ENCODE results near the gene CDK6. TPM values are rescaled to one million over a fixed set of nuclear protein-coding genes. Genes with fewer than 3 reads are reported as not detected.

Gene CDK6
- total and polyA plus RNA-seq, 2 of the 8 experiments (the other 6 are each of a cell fraction or from before 2014, with no cell fraction given), result 5.9 to 18.9 TPM

- Histone ChIP-seq H2BK20ac (ENCODE audit: low read length) (no peak overlapping the region), H3K23me2 (ENCODE audit: low read depth, low read length) (no peaks in the 10 kb centered on the region), H3K27ac (ENCODE audit: low read depth, low read length) (no peak overlapping the region), H3K4me1 (replicated peaks in 1 of 4; ENCODE audit: control insufficient read depth in 3 of 4, insufficient read depth in 4 of 4, low read length in 3 of 4) (peaks cover 0 to 2% (median 0%) of the 10 kb centered on the region in 4 experiments; a peak in 1 of 7 replicates), H3K56ac (replicated peaks; ENCODE audit: insufficient read length, low read depth, low read length) (no peak overlapping the region), H2BK15ac (ENCODE audit: low read length) (no peak overlapping the region), H3K14ac (ENCODE audit: insufficient read length) (no peak overlapping the region), H2BK120ac (replicated peaks; ENCODE audit: low read depth, low read length) (no peak overlapping the region), H3K23ac (ENCODE audit: insufficient read length) (no peak overlapping the region), H3K4me3 (ENCODE audit: extremely low read depth in 1 of 4, insufficient read depth in 2 of 4, low read depth in 3 of 4, low read length in 4 of 4) (no peak overlapping the region), H3K18ac (ENCODE audit: extremely low read depth, low read length) (no peak overlapping the region), H2AK5ac (ENCODE audit: low read depth, low read length) (no peak overlapping the region), H3K4ac (replicated peaks; ENCODE audit: insufficient read length, low read depth, low read length) (no peak overlapping the region), H3K27me3 (replicated peaks in 1 of 4; ENCODE audit: control insufficient read depth in 3 of 4, extremely low read depth in 1 of 4, insufficient read depth in 3 of 4, low read length in 3 of 4) (no peaks in the 10 kb centered on the region), H3K79me1 (ENCODE audit: low read depth, low read length) (no peaks in the 10 kb centered on the region; the same call in 1 of the 2 replicates), H2BK12ac (ENCODE audit: low read depth, low read length) (no peak overlapping the region), H3K79me2 (ENCODE audit: control insufficient read depth in 1 of 2, insufficient read depth in 2 of 2, low read length in 2 of 2) (no peaks in the 10 kb centered on the region), H2BK5ac (ENCODE audit: low read depth, low read length) (no peak overlapping the region), H4K5ac (ENCODE audit: insufficient read length, low read depth, low read length) (no peak overlapping the region), H4K8ac (ENCODE audit: extremely low read depth, insufficient read depth, low read length) (no peak overlapping the region), H3K4me2 (ENCODE audit: insufficient read depth in 1 of 2, low read depth in 2 of 2, low read length in 2 of 2) (no peak overlapping the region), H3K9me3 (ENCODE audit: insufficient read depth in 2 of 2, low read depth in 1 of 2, low read length in 1 of 2) (no peaks in the 10 kb centered on the region), H3K9ac (replicated peaks in 1 of 4; ENCODE audit: extremely low read depth in 1 of 4, low read depth in 3 of 4, low read length in 3 of 4) (no peak overlapping the region), H4K20me1 (replicated peaks in 1 of 2; ENCODE audit: control insufficient read depth in 1 of 2, insufficient read depth in 2 of 2, low read length in 2 of 2) (no peaks in the 10 kb centered on the region), H3K36me3 (ENCODE audit: control insufficient read depth in 2 of 4, insufficient read depth in 4 of 4, low read length in 3 of 4) (no peaks in the 10 kb centered on the region), H4K91ac (replicated peaks; ENCODE audit: insufficient read length, low read length) (no peak overlapping the region), H2AFZ (ENCODE audit: low read length) (no peak overlapping the region)
- CTCF ChIA-PET (ENCODE audit: partially characterized antibody), result interaction anchor here (0.7 to 1.3 kb wide), 2 partner anchors 15 to 29 kb away, joined by 3 read pairs; no protein-coding TSS in a partner anchor
- no peak for DNase-seq (ENCODE audit: low read depth in 1 of 2, low spot score in 2 of 2)
- FAIRE-seq, result no peak
- POLR2A ChIA-PET (ENCODE audit: partially characterized antibody), result no interaction called here
- TF ChIP-seq CTCF (IDR thresholded peaks at IDR 0.05; ENCODE audit: control extremely low read depth in 1 of 3, insufficient read depth in 1 of 3, low read depth in 1 of 3, low read length in 3 of 3), result no peak
- no peak for TF ChIP-seq ATF3 (IDR thresholded peaks at IDR 0.05; ENCODE audit: insufficient read depth, low read depth, low read length)
Observed at GRCh38 chr7:92739091-92739490, 97.3 kb downstream of the CDK6 start.

Data from H1 (cell line).